Pulmonary artery endothelial cell (primary cell): ENCODE data around the gene LST1. TPM values are rescaled to one million over a fixed set of nuclear protein-coding genes. Genes with fewer than 3 reads are reported as not detected.
A peak's percentile ranks its signal among the peaks of the same experiment; 100 is the strongest.

Source experiments
- DNase-seq: peaks from one replicate; pipeline ENCODE4 v3.0.0-alpha.2; 2011; ENCODE audit warnings: low read depth, low spot score
- total RNA-seq: library from RNA; depleted of rRNA; stranded (reverse); fragments of >200 nt; gene quantifications from 2 replicates; pipeline ENCODE4 v1.2.3, GENCODE V29; 2014

LST1 gene
- total RNA-seq, 1 donor from 2014 or later, result 0.73 TPM

GRCh38 chr6:31619805-31620585 is 33.9 kb downstream of the LST1 start:
- DNase-seq, result peak; percentile 98

DNA sequence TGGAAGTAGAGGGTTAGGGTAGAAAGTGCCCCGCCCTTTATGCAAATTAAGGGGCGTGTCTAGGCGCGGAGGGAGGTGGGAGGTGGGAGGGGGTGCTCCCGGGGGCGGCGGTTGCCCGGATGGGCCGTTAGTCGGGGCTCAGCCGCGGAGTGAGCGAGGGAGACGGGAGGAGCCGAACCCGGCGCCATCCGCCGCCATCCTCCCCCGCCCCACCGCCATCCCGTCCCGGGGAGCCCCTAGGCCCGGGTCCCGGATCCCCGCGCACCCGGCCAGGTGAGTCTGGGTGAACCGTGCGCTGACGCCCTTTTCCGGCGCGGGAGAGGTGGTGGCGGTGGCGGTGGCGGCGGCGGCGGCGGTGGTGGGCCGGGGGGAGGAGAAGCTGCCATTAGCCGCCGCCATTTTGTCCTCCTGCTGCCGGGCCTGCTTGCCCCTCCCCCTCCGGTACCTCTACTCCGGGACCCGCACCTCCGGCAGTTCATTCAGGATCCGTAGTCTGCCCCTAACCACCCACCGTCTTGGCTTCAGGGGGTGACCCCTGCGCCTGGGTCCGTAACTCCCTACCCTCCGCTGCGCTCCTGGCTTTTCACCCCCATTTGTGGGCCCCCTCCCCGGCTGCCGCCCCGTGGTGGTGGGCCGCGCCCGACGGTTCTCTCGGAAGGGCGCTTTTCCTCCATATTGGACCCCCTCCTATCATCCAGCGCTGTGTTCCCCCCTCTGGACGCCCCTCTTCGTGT is 34.7 kb downstream of the LST1 start, which contains the start of gene PRRC2A:
Gene PRRC2A, plus strand, starts transcription at position 130 of the 734 bp plus-strand sequence. CDS start 2,075 bp downstream, outside the sequence.
- DNase-seq, result no peak

DNA sequence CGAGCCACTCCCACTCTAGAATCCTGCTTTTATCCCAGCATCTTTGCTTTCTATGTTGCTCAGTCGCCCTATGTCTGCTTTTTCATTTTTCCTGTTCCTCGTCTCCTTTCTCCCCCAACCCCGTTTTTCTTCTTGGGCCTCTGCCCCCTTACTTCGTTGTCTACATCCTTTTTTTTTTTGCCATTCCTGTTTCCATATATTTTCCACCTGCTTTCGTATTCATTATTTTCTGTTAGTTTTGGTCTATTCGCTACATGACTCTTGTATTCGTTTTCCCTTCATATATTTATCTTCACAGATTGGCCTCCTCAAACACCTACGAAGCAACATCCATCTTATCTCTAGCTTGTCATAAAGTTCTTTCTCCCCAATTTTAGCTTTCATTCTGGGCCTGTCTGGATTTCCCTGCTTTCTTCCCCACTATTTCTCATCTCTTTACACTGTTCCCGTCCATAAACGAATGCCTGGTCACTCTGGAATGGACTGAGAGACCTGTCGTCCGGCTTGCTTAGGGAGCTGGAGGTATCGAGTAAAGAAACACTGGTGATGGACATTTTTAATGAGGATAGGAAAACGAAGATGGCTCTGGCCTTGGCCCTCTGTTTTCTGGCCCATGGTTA is 35.4 kb downstream of the LST1 start:
- no peak for DNase-seq

DNA sequence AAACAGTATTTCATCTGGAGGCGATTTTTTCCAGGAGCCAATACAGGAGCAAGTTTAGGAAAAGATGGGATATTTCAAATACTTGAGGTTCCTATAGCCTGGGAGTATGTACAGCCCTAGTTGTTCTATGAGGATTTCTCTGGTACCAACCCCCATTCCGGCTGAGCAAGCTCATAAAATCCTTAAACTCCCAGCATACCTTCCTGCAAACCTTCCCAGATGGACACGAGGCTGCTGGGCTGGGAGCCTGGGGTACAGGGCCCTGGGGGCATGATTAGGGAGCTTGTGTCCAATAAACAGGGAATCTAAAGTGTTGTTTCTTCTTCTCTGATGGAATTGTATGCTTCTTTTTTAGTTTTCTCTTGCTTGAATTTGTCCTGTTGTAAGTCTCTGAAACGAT is 35.9 kb downstream of the LST1 start:
- DNase-seq, result no peak

DNA sequence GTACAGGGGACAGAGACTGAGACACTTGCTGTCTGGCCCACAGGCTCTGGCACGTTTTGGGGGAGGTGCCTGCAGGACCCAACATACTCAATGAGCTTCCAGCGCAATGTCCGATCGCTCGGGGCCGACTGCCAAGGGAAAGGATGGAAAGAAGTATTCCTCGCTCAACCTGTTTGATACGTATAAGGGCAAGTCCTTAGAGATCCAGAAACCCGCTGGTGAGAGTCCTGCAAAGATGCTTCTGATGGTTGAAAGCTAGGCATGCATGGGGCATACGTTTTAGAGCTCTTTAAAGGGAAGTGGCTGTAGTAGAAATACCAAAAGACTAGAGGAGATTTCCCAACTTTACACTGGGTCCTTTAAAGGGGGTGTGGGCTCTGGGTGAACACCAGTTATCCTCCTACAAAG is 36.6 kb downstream of the LST1 start:
- no peak for DNase-seq

DNA sequence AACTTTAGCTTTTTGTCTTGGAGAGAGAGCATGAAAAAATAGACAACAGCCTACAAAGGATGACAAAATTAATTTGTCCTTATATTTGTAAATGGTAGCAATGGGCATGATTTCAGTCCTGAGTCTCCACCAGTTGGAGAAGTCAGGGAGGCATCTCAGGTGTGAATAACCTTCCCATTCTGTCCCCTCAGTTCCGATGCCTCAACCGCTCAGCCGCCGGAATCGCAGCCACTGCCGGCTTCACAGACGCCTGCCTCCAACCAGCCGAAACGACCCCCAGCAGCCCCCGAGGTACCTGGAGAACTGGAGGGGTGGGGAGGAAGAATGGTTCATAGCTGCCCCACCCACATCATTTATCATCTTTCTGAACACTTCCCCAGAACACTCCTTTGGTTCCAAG is 38.0 kb downstream of the LST1 start:
- DNase-seq, result no peak

GRCh38 chr6:31626952-31627351 is 40.9 kb downstream of the LST1 start:
- no peak for DNase-seq

DNA sequence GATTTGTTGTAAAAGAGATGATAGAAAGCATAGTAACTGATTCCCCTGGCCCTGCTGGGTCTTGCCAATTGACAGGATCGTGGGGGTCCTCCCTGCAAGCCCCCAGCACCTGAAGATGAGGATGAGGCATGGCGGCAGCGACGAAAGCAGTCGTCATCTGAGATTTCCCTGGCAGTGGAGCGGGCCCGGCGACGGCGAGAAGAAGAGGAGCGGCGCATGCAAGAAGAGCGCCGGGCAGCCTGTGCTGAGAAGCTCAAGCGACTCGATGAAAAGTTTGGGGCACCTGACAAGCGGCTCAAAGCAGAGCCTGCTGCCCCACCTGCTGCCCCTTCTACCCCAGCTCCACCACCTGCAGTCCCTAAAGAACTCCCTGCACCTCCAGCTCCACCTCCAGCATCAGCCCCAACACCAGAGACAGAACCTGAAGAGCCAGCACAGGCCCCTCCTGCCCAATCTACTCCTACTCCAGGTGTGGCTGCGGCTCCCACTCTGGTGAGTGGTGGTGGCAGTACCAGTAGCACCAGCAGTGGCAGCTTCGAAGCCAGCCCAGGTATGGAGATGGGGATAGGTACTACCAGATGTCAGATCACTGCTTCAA is 41.7 kb downstream of the LST1 start:
- no peak for DNase-seq

DNA sequence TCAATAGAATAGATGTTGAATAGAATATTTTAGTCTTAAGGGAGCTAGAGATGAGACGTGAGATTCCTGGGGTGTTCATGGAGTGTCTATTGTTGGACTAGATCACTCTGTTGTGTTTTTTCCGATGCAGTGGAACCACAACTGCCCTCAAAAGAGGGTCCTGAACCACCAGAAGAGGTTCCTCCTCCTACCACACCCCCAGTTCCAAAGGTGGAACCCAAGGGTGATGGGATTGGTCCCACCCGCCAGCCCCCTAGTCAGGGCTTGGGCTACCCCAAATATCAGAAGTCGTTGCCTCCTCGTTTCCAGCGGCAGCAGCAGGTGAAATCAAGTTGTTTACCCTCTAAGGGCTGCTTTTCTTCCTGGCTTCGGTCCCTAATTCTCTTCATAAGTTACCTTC is 42.9 kb downstream of the LST1 start:
- no peak for DNase-seq

DNA sequence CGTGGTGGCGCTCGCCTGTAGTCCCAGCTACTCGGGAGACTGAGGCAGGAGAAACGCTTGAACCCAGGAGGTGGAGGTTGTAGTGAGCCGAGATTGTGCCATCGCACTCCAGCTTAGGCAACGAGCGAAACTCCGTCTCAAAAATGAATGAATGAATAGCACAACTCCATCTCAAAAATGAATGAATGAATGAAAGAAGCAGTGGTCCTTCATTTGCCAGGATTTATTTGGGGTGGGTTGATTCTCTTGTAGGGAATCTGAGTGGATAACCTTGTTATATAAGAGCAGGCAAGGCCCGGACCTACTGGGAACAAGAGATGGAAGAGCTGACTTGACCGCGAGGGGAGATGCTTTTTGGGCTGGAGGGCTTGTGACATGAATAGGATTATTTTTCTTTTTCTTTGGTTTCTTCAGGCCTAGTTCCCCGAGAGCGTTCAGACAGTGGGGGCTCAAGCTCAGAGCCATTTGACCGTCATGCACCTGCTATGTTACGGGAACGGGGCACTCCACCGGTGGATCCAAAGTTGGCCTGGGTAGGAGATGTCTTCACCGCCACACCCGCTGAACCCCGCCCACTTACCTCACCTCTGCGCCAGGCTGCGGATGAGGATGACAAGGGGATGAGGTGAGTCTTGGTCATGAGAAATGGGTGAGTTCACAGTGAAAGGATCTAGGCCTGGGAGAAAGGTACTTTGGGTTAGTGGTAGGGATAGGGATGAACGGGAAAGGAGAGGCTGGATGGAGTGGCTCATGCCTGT is 44.3 kb downstream of the LST1 start:
- no peak for DNase-seq

DNA sequence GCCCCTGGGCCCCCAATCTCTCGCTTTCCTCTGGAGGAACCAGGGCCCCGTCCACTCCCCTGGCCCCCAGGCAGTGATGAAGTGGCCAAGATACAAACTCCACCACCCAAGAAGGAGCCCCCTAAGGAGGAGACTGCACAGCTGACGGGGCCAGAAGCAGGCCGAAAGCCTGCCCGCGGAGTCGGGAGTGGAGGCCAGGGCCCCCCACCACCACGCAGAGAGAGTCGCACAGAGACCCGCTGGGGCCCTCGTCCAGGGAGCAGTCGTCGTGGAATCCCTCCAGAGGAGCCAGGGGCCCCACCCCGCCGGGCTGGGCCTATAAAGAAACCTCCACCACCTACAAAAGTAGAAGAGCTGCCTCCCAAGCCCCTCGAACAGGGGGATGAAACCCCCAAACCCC is 45.1 kb downstream of the LST1 start:
- no peak for DNase-seq

- no peak for DNase-seq
These were observed 45.7 kb downstream of the LST1 start for GRCh38 chr6:31631681-31632278.

- DNase-seq, result no peak
These were observed 46.3 kb downstream of the LST1 start for GRCh38 chr6:31632279-31632946.

GRCh38 chr6:31633447-31633846 is 47.4 kb downstream of the LST1 start:
- no peak for DNase-seq

- DNase-seq, result no peak
These were observed 48.1 kb downstream of the LST1 start for GRCh38 chr6:31634131-31634530.

DNA sequence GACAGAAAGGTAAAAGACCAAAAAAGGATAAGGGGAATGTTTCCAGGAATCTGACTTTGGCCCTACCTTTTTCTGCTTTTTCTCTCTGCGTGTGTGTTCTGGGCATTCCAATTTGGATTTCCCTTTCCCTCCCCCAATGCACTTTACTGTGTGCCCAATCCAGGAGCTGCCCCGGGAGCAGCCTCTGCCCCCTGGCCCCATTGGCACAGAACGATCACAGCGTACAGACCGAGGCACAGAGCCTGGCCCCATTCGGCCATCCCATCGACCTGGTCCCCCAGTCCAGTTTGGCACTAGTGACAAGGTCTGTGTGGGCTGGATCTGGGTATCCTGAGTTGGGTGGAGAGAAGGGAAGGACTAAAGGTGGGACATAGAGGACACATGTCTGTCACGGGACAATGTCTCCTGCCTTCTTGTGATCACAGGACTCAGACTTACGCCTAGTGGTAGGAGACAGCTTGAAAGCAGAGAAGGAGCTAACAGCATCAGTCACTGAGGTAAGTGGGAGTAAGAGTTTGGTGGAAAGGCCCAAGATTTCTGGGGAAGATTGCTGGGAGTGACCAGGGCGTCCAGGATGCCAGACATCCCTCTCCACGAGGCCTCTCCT is 49.0 kb downstream of the LST1 start:
- no peak for DNase-seq

- DNase-seq, result no peak
These were observed 50.9 kb downstream of the LST1 start for GRCh38 chr6:31636698-31637596.
